HCT116 (cell line): ENCODE data around the gene IL20. TPM values are rescaled to one million over a fixed set of nuclear protein-coding genes. Genes with fewer than 3 reads are reported as not detected.

Experiments
- ATAC-seq: fragments of 200-7000 bp; cut with Tn5 transposase; 2 replicates; pipeline ENCODE4 v1.9.1; 2020; ENCODE audit warnings: mild to moderate bottlenecking, moderate library complexity
- BruUV-seq: library from RNA; stranded (reverse); fragments of 400-500 nt; replicated peaks from 2 replicates; lab custom pipeline; 2021; lab: Mats Ljungman, UMichigan
- CTCF ChIA-PET: fragments of 300-600 bp; sonication (Branson Sonifier 250); formaldehyde crosslinking; loops from one replicate; lab custom pipeline; 2021; ENCODE audit warnings: antibody characterized with exemption; lab: Charles Lee
- POLR2A ChIA-PET: fragments of 300-600, 350-600 bp; sonication (Branson Sonifier 250); formaldehyde crosslinking; loops from one replicate; lab custom pipeline; 2021; ENCODE audit warnings: antibody characterized with exemption; lab: Charles Lee
- RAD21 ChIA-PET, 2 experiments: fragments of 300-600 bp; sonication (Branson Sonifier 250); formaldehyde crosslinking; loops; one replicate each; lab custom pipeline; 2023; ENCODE audit warnings: low total read pairs in 2 of 2; ENCODE audit not compliant: uncharacterized antibody in 2 of 2, unreplicated experiment in 2 of 2, low non-redundant PET in 1 of 2; lab: Charles Lee
- DNase-seq: peaks from one replicate; pipeline ENCODE4 v3.0.0-alpha.2; 2010; ENCODE audit warnings: low read depth, low spot score
- H2AFZ ChIP-seq: fragments of 200-600 bp; shearing (Covaris generic), sonication (generic); 2 replicates; pipeline ENCODE4 v1.6.1; 2017; ENCODE audit warnings: low read depth, mixed run types, mixed read lengths, antibody characterized with exemption, low read length; ENCODE audit not compliant: poor library complexity, severe bottlenecking
- H3K27ac ChIP-seq: 2 replicates; pipeline ENCODE4 v1.5.1; 2012; ENCODE audit warnings: low read depth, low read length
- H3K27me3 ChIP-seq: fragments of 200-600 bp; sonication (generic); 2 replicates; pipeline ENCODE4 v1.6.1; 2016; ENCODE audit warnings: mixed run types, low read length, mixed read lengths; ENCODE audit not compliant: insufficient read depth
- H3K36me3 ChIP-seq, 2 experiments: fragments of 200-500 bp in 1 of 2; fragments of 200-600 bp in 1 of 2; sonication (Bioruptor generic) in 1 of 2; sonication (generic) in 1 of 2; 2 replicates each; pipeline versions ENCODE4 v1.5.1 to v1.6.1; 2014 to 2016; ENCODE audit warnings: low read length in 2 of 2, inconsistent platforms in 1 of 2, mixed read lengths in 1 of 2, mixed run types in 1 of 2; ENCODE audit not compliant: insufficient read depth in 2 of 2, control insufficient read depth in 1 of 2
- H3K4me1 ChIP-seq, 2 experiments: fragments of 200-600 bp in 1 of 2; sonication (generic) in 1 of 2; 2 replicates each; pipeline versions ENCODE4 v1.5.1 to v1.6.1; 2012 to 2017; ENCODE audit warnings: low read length in 2 of 2, inconsistent platforms in 1 of 2, mild to moderate bottlenecking in 1 of 2, mixed read lengths in 1 of 2, mixed run types in 1 of 2, moderate library complexity in 1 of 2; ENCODE audit not compliant: insufficient read depth in 2 of 2, control insufficient read depth in 1 of 2
- H3K4me2 ChIP-seq: fragments of 200-600 bp; sonication (generic); 2 replicates; pipeline ENCODE4 v1.6.1; 2017; ENCODE audit warnings: mixed run types, low read length, mixed read lengths
- H3K4me3 ChIP-seq, 2 experiments: fragments of 200-600 bp in 1 of 2; sonication (generic) in 1 of 2; replicated peaks in 1 of 2; 2 replicates each; pipeline ENCODE4 v1.5.1; 2011 to 2016; ENCODE audit warnings: low read length in 2 of 2, control low read depth in 1 of 2, low read depth in 1 of 2, mild to moderate bottlenecking in 1 of 2, mixed read lengths in 1 of 2, mixed run types in 1 of 2
- H3K79me2 ChIP-seq: fragments of 200-600 bp; sonication (generic); 2 replicates; pipeline ENCODE4 v1.6.1; 2017; ENCODE audit warnings: mild to moderate bottlenecking, mixed run types, low read length, moderate library complexity, mixed read lengths; ENCODE audit not compliant: insufficient read depth
- H3K9ac ChIP-seq: fragments of 200-600 bp; sonication (generic); 2 replicates; pipeline ENCODE4 v1.6.1; 2016; ENCODE audit warnings: low read length, mixed read lengths
- H3K9me2 ChIP-seq: fragments of 200-600 bp; sonication (generic), shearing (Covaris generic); 2 replicates; pipeline ENCODE4 v1.6.1; 2017; ENCODE audit warnings: mixed run types, mild to moderate bottlenecking, moderate library complexity; ENCODE audit not compliant: insufficient read depth
- H3K9me3 ChIP-seq, 2 experiments: fragments of 200-500 bp in 1 of 2; fragments of 200-600 bp in 1 of 2; sonication (Bioruptor generic) in 1 of 2; sonication (generic) in 1 of 2; 2 replicates each; pipeline ENCODE4 v1.6.1; 2014 to 2017; ENCODE audit warnings: low read length in 2 of 2, mixed read lengths in 2 of 2, inconsistent platforms in 1 of 2, low read depth in 1 of 2, mild to moderate bottlenecking in 1 of 2, mixed run types in 1 of 2, moderate library complexity in 1 of 2; ENCODE audit not compliant: control insufficient read depth in 1 of 2, insufficient read depth in 1 of 2
- H4K20me1 ChIP-seq: fragments of 200-600 bp; sonication (generic), shearing (Covaris generic); 2 replicates; pipeline ENCODE4 v1.6.1; 2017; ENCODE audit warnings: mixed run types, mild to moderate bottlenecking, moderate library complexity; ENCODE audit not compliant: insufficient read depth
- CBX3 ChIP-seq: IDR thresholded peaks from 2 replicates; pipeline ENCODE4 v1.6.1; 2012; ENCODE audit warnings: low read depth
- EGR1 ChIP-seq: IDR thresholded peaks from 2 replicates; pipeline ENCODE4 v1.6.1; 2012; ENCODE audit warnings: low read depth
- EZH2 ChIP-seq: fragments of 200-600 bp; sonication (generic); IDR thresholded peaks from 2 replicates; pipeline ENCODE4 v1.6.1; 2017; ENCODE audit warnings: antibody characterized with exemption, mixed run types
- EZH2phosphoT487 ChIP-seq: fragments of 200-600 bp; IDR thresholded peaks from 2 replicates; pipeline ENCODE4 v1.6.1; 2018; ENCODE audit warnings: antibody characterized with exemption, borderline replicate concordance
- FOSL1 ChIP-seq: IDR thresholded peaks from 2 replicates; pipeline ENCODE4 v1.6.1; 2012; ENCODE audit warnings: low read depth
- JUND ChIP-seq: IDR thresholded peaks from 2 replicates; pipeline ENCODE4 v1.6.1; 2012
- POLR2A ChIP-seq: IDR thresholded peaks from 2 replicates; pipeline ENCODE4 v1.7.0; 2011; ENCODE audit warnings: borderline replicate concordance; ENCODE audit not compliant: insufficient read depth, insufficient read length; ENCODE audit errors: extremely low read depth
- POLR2AphosphoS5 ChIP-seq: IDR thresholded peaks from 2 replicates; pipeline ENCODE4 v1.6.1; 2011; ENCODE audit warnings: mild to moderate bottlenecking, low read depth, low read length, moderate library complexity
- RAD21 ChIP-seq: IDR thresholded peaks from 2 replicates; pipeline ENCODE4 v1.6.1; 2012; ENCODE audit warnings: low read depth, mild to moderate bottlenecking
- SIN3A ChIP-seq: IDR thresholded peaks from 2 replicates; pipeline ENCODE4 v1.6.1; 2012; ENCODE audit warnings: low read depth
- SP1 ChIP-seq: IDR thresholded peaks from 2 replicates; pipeline ENCODE4 v1.6.1; 2012; ENCODE audit warnings: low read depth
- YY1 ChIP-seq: IDR thresholded peaks from 2 replicates; pipeline ENCODE4 v1.6.1; 2011; ENCODE audit warnings: low read length, low read depth, moderate library complexity, mild to moderate bottlenecking; ENCODE audit not compliant: insufficient replicate concordance; ENCODE audit errors: extremely low read depth
- ZFX ChIP-seq: fragments of 450-650 bp; IDR thresholded peaks from 2 replicates; pipeline ENCODE4 v1.6.1; 2017
- intact Hi-C: fragments of 100-400 bp; cut with micrococcal nuclease; formaldehyde crosslinking; loops from 2 replicates; pipeline ENCODE4 v1.10.0; 2022
- total RNA-seq: library from RNA; stranded (reverse); gene quantifications from one replicate; pipeline ENCODE4 v1.2.1, GENCODE V29; 2021; ENCODE audit not compliant: unreplicated experiment
- TF ChIP-seq, protein P1 (sequence below): IDR thresholded peaks from 2 replicates; pipeline ENCODE4 v1.6.1; 2012
- TF ChIP-seq, protein P2 (sequence below): IDR thresholded peaks from 2 replicates; pipeline ENCODE4 v1.6.1; 2012; ENCODE audit warnings: low read depth
- TF ChIP-seq, protein P3 (sequence below): IDR thresholded peaks from 2 replicates; pipeline ENCODE4 v1.6.1; 2011; ENCODE audit warnings: mild to moderate bottlenecking, low read length, moderate library complexity; ENCODE audit not compliant: insufficient replicate concordance; ENCODE audit errors: extremely low read depth
- TF ChIP-seq, protein P4 (sequence below): IDR thresholded peaks from 2 replicates; pipeline ENCODE4 v1.6.1; 2012

The IL20 gene
- total RNA-seq, 1 experiment from 2014 or later = not detected

DNA sequence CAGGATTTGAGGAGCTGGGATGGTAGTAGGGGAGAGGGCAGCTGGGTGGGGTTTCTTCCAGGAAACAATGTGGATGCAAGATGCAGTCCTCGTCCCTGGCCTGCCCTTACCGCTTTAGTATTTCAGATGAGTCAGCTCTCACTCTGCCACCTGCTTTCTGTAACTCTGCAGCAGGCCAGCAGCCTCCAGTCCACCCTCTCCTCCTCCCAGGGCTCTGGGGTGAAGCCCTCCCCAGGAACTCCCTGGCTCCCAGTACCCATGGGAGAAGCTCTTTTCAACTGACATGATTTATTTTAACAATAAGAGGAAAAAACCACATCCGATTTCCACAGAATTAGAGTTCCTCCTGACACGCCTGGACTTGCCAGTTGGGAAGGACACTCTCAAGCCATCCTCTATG lies 39.0 kb upstream of the IL20 start:
- DNase-seq (no peak), ATAC-seq (no peak)
- Histone ChIP-seq H3K9me2 (no peaks in the 10 kb centered on the region), H3K36me3 (no peaks in the 10 kb centered on the region), H2AFZ (no peak overlapping the region), H3K79me2 (no peaks in the 10 kb centered on the region), H4K20me1 (no peaks in the 10 kb centered on the region), H3K4me1 (no peaks in the 10 kb centered on the region; a peak in 1 of 4 replicates), H3K9me3 (no peaks in the 10 kb centered on the region), H3K4me3 (no peak overlapping the region), H3K4me2 (no peak overlapping the region), H3K9ac (no peak overlapping the region), H3K27me3 (no peaks in the 10 kb centered on the region), H3K27ac (no peak overlapping the region)
- intact Hi-C loops = no loop called here
- TF ChIP-seq POLR2A (no peak), JUND (no peak), SP1 (no peak), FOSL1 (no peak), EGR1 (no peak), EZH2 (no peak)
- TF ChIP-seq, protein P1, sequence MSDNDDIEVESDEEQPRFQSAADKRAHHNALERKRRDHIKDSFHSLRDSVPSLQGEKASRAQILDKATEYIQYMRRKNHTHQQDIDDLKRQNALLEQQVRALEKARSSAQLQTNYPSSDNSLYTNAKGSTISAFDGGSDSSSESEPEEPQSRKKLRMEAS = no peak
- CTCF ChIA-PET = no interaction called here
- BruUV-seq = no TSS peak
- POLR2A ChIA-PET = no interaction called here
- RAD21 ChIA-PET = no interaction called here

DNA sequence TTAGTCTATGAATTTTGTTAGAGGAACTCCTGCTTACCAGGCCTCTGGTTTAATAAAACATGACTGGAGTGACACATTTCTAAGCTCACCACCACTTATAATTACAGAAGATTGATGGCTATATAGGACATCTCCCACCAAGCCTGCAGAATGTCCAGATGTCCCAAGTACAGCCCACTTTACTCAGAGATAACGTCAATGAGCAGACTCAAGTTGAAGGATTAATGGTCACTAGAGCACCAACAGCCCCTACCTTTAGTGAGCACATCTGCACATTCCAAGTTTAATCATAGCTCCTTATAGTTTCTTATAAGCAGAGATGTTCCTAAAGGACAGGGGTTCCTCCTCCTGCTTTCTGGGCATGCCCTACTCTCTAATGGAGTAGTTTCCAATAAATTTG lies 37.4 kb upstream of the IL20 start:
- Histone ChIP-seq H3K79me2 (no peaks in the 10 kb centered on the region), H3K9ac (no peak overlapping the region), H3K27ac (no peak overlapping the region), H3K9me2 (no peaks in the 10 kb centered on the region), H3K27me3 (no peaks in the 10 kb centered on the region; the same call in 1 of the 2 replicates), H2AFZ (no peak overlapping the region), H3K4me1 (no peaks in the 10 kb centered on the region; a peak in 1 of 4 replicates), H4K20me1 (no peaks in the 10 kb centered on the region), H3K36me3 (no peaks in the 10 kb centered on the region), H3K9me3 (no peaks in the 10 kb centered on the region), H3K4me2 (no peak overlapping the region), H3K4me3 (no peak overlapping the region)
- ChIA-PET CTCF (no interaction called here), RAD21 (no interaction called here), POLR2A (no interaction called here)
- DNase-seq = no peak
- intact Hi-C loops = no loop called here
- BruUV-seq = no TSS peak
- ATAC-seq = no peak
- TF ChIP-seq EZH2 (no peak), JUND (no peak), CBX3 (no peak), POLR2A (no peak), SIN3A (no peak), SP1 (no peak), ZFX (no peak), EZH2phosphoT487 (no peak), YY1 (no peak), RAD21 (no peak), POLR2AphosphoS5 (no peak)
- TF ChIP-seq, protein P2, sequence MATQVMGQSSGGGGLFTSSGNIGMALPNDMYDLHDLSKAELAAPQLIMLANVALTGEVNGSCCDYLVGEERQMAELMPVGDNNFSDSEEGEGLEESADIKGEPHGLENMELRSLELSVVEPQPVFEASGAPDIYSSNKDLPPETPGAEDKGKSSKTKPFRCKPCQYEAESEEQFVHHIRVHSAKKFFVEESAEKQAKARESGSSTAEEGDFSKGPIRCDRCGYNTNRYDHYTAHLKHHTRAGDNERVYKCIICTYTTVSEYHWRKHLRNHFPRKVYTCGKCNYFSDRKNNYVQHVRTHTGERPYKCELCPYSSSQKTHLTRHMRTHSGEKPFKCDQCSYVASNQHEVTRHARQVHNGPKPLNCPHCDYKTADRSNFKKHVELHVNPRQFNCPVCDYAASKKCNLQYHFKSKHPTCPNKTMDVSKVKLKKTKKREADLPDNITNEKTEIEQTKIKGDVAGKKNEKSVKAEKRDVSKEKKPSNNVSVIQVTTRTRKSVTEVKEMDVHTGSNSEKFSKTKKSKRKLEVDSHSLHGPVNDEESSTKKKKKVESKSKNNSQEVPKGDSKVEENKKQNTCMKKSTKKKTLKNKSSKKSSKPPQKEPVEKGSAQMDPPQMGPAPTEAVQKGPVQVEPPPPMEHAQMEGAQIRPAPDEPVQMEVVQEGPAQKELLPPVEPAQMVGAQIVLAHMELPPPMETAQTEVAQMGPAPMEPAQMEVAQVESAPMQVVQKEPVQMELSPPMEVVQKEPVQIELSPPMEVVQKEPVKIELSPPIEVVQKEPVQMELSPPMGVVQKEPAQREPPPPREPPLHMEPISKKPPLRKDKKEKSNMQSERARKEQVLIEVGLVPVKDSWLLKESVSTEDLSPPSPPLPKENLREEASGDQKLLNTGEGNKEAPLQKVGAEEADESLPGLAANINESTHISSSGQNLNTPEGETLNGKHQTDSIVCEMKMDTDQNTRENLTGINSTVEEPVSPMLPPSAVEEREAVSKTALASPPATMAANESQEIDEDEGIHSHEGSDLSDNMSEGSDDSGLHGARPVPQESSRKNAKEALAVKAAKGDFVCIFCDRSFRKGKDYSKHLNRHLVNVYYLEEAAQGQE = no peak
- TF ChIP-seq, protein P3, sequence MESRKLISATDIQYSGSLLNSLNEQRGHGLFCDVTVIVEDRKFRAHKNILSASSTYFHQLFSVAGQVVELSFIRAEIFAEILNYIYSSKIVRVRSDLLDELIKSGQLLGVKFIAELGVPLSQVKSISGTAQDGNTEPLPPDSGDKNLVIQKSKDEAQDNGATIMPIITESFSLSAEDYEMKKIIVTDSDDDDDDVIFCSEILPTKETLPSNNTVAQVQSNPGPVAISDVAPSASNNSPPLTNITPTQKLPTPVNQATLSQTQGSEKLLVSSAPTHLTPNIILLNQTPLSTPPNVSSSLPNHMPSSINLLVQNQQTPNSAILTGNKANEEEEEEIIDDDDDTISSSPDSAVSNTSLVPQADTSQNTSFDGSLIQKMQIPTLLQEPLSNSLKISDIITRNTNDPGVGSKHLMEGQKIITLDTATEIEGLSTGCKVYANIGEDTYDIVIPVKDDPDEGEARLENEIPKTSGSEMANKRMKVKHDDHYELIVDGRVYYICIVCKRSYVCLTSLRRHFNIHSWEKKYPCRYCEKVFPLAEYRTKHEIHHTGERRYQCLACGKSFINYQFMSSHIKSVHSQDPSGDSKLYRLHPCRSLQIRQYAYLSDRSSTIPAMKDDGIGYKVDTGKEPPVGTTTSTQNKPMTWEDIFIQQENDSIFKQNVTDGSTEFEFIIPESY = no peak
- TF ChIP-seq, protein P4, sequence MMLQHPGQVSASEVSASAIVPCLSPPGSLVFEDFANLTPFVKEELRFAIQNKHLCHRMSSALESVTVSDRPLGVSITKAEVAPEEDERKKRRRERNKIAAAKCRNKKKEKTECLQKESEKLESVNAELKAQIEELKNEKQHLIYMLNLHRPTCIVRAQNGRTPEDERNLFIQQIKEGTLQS = no peak
